Measurements from ENCODE around the gene PHF13. TPM values are rescaled to one million over a fixed set of nuclear protein-coding genes. Genes with fewer than 3 reads are reported as not detected.

The PHF13 gene
- total RNA-seq, 6 donors from 2014 or later, result 8.4 to 23.0 (median 9.8) TPM

DNA sequence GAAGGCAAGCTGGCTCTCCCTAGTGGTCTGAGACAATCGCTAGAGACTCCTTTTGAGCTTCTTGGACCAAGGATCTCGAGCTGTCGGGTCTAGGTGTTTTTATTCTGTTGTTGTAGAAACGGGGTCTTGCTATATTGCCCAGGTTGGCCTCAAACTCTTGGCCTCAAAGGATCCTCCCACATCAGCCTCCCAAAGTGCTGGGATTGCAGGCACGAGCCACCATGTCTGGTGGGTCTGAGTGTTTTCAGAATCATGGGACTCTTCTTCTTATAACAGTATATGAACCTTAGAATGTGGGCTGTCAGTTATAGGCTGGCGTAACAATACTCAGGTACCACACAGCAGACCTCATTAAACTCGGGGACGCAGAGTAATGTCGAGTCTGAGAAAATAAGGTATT, 55.0 kb downstream of the PHF13 start:
- 95 to 97% methylated on average over 9 of the region's 9 CpGs for WGBS, 2 donors
- Histone ChIP-seq H3K4me3 (no peak overlapping the region), H3K4me1 (no peaks in the 10 kb centered on the region), H3K9me3 (no peaks in the 10 kb centered on the region), H3K27me3 (no peaks in the 10 kb centered on the region), H3K27ac (no peak overlapping the region), H3K36me3 (peaks cover 0 to 42% (median 20%) of the 10 kb centered on the region in 4 donors)
- no peak for DNase-seq
- ATAC-seq (ENCODE audit: low FRiP score in 2 of 2), result no peak
- no peak for TF ChIP-seq EP300 (IDR thresholded peaks at IDR 0.05)
- TF ChIP-seq, protein P1, sequence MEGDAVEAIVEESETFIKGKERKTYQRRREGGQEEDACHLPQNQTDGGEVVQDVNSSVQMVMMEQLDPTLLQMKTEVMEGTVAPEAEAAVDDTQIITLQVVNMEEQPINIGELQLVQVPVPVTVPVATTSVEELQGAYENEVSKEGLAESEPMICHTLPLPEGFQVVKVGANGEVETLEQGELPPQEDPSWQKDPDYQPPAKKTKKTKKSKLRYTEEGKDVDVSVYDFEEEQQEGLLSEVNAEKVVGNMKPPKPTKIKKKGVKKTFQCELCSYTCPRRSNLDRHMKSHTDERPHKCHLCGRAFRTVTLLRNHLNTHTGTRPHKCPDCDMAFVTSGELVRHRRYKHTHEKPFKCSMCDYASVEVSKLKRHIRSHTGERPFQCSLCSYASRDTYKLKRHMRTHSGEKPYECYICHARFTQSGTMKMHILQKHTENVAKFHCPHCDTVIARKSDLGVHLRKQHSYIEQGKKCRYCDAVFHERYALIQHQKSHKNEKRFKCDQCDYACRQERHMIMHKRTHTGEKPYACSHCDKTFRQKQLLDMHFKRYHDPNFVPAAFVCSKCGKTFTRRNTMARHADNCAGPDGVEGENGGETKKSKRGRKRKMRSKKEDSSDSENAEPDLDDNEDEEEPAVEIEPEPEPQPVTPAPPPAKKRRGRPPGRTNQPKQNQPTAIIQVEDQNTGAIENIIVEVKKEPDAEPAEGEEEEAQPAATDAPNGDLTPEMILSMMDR (IDR thresholded peaks at IDR 0.05), result no peak
- TF ChIP-seq POLR2AphosphoS5 (IDR thresholded peaks at IDR 0.05), result no peak

DNA sequence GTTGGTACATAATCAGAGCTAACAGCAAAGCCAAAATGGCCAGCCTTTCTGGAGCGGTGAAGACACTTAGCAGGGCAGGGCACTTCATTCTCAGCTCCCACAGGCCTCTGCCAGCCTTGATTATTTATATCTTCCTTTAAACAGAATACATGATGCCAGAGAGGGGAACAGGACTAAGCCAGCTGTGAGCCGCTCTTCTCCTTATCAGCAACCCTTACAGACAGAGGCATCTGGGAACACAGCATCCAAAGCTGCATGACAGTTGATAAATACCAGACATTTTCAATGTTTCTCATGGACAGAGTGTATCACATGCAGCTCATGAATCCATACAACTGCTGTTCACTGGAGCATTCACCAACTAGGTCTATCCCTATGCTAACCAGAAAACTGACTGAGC, 59.0 kb downstream of the PHF13 start:
- no peak for ATAC-seq (ENCODE audit: low FRiP score in 2 of 2)
- Histone ChIP-seq H3K27me3 (no peaks in the 10 kb centered on the region), H3K36me3 (peaks cover 0 to 41% (median 18%) of the 10 kb centered on the region in 4 donors), H3K4me3 (no peak overlapping the region), H3K9me3 (no peaks in the 10 kb centered on the region), H3K4me1 (no peaks in the 10 kb centered on the region), H3K27ac (no peak overlapping the region)
- WGBS, 2 donors, result 94 to 95% methylated on average over 2 of the region's 2 CpGs
- no peak for DNase-seq
- TF ChIP-seq POLR2AphosphoS5 (IDR thresholded peaks at IDR 0.05) (no peak), POLR2A (IDR thresholded peaks at IDR 0.05) (no peak), EP300 (IDR thresholded peaks at IDR 0.05) (no peak)
- TF ChIP-seq, protein P1 (IDR thresholded peaks at IDR 0.05), result no peak

Other genes starting within 250 kb of the PHF13 start
- 10 to 100 TPM in 5 of 6 donors, 1 to 10 TPM in 1; 8.2 to 33.4 (median 26.5) TPM for gene ACOT7, start 220.0 kb upstream of the PHF13 start, total RNA-seq
- 10 to 100 TPM in 1 of 6 donors, 1 to 10 TPM in 5; 1.8 to 11.4 (median 3.7) TPM for gene HES2, start 193.8 kb upstream of the PHF13 start, total RNA-seq
- gene ESPN, start 189.0 kb upstream of the PHF13 start, total RNA-seq, result 10 to 100 TPM in 2 of 6 donors, 1 to 10 TPM in 4; 2.1 to 27.2 (median 4.8) TPM
- gene TNFRSF25, start 147.6 kb upstream of the PHF13 start, total RNA-seq, result 10 to 100 TPM in 4 of 6 donors, 1 to 10 TPM in 2; 4.6 to 51.3 (median 14.0) TPM
- 10 to 100 TPM in 5 of 6 donors, 1 to 10 TPM in 1; 5.0 to 31.4 (median 12.6) TPM for gene PLEKHG5, start 122.1 kb upstream of the PHF13 start, total RNA-seq
- gene NOL9, start 59.2 kb upstream of the PHF13 start, total RNA-seq, result 10 to 100 TPM; 19.6 to 41.9 (median 24.7) TPM
- under 1 TPM in 2 of 6 donors, not detected in 4; 0.11 to 0.15 TPM for gene TAS1R1, start 58.4 kb upstream of the PHF13 start, total RNA-seq
- 10 to 100 TPM; 16.2 to 56.6 (median 36.9) TPM for gene ZBTB48, start 33.7 kb upstream of the PHF13 start, total RNA-seq
- gene KLHL21, start 10.9 kb upstream of the PHF13 start, total RNA-seq, result 10 to 100 TPM; 26.4 to 66.0 (median 39.7) TPM
- gene THAP3, start 11.1 kb downstream of the PHF13 start, total RNA-seq, result 10 to 100 TPM in 5 of 6 donors, 1 to 10 TPM in 1; 7.7 to 26.2 (median 17.3) TPM
- 10 to 100 TPM; 35.9 to 44.0 (median 38.2) TPM for gene DNAJC11, start 88.1 kb downstream of the PHF13 start, total RNA-seq
- 10 to 100 TPM; 38.8 to 74.0 (median 46.1) TPM for gene CAMTA1, start 171.7 kb downstream of the PHF13 start, total RNA-seq